ENCODE measurements around the gene FCRLB. TPM values are rescaled to one million over a fixed set of nuclear protein-coding genes. Genes with fewer than 3 reads are reported as not detected.
A peak's percentile ranks its signal among the peaks of the same experiment; 100 is the strongest.

FCRLB gene
- total and polyA plus RNA-seq, 9 of the 15 experiments (the other 6 are each of a cell fraction or from before 2014, with no cell fraction given) = 0.20 to 4.6 (median 1.3) TPM

DNA sequence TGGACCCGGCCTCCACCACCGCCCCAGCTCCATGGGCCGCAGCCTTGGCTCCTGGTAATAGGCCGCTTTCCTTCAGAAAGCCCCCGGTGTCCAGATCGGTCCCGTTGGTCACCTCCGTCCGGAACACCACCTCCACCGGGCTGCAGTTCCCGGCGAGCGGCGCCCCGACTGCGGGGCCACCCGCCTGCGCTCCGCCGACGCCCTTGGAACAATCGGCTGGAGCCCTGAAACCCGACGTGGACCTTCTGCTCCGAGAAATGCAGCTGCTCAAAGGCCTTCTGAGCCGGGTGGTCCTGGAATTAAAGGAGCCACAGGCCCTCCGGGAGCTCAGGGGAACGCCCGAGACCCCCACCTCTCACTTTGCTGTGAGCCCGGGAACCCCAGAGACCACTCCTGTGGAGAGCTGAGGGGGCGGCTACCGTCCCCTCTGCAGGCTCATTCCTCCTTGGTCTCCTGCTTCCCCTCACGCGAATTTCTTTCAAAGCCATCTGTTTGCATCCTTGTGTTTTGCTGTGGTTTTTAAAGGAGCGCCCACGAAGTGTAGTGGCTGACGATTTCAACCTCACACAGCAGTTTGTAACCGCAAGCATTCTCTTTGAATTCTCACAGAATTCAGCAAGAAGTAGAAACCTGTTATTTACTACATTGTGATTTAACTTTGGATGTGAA is 6.0 kb downstream of the FCRLB start (continued):
- TF ChIP-seq CREB3L1 (IDR thresholded peaks at IDR 0.05; ENCODE audit: borderline replicate concordance, low read depth) (peak; percentile 26; the same call in 1 of the 2 replicates), KLF1 (tag; IDR thresholded peaks at IDR 0.05) (peak; percentile 31; the same call in 1 of the 2 replicates), THAP12 (CRISPR knock-in tag; IDR thresholded peaks at IDR 0.05) (no peak), POLR2A (conservative IDR thresholded peaks at IDR 0.05) (peak; percentile 85), MTA2 (IDR thresholded peaks at IDR 0.05; ENCODE audit: low read depth) (no peak), POLR2H (tag; IDR thresholded peaks at IDR 0.05; ENCODE audit: low read depth) (0 out of 2 replicates have a peak, but pooled peaks have one; percentile 64), CGGBP1 (CRISPR knock-in tag; IDR thresholded peaks at IDR 0.05) (no peak), UBTF (IDR thresholded peaks at IDR 0.05; ENCODE audit: borderline replicate concordance in 1 of 2, low read depth in 2 of 2, low read length in 2 of 2) (peak in 1 of 2 experiments; percentile 54; a peak in 2 of 4 replicates), XRCC4 (IDR thresholded peaks at IDR 0.05; ENCODE audit: extremely low read depth, insufficient read depth, insufficient read length) (no peak), HMGN3 (IDR thresholded peaks at IDR 0.05; ENCODE audit: borderline replicate concordance, extremely low read depth, insufficient read length, low read depth, low read length) (peak; percentile 8), MLLT1 (IDR thresholded peaks at IDR 0.05) (peak; percentile 16 to 57; a peak in 3 of 4 replicates), MYC (IDR thresholded peaks at IDR 0.05; ENCODE audit: low read depth, low read length) (no peak), MYC (CRISPR knock-in tag; IDR thresholded peaks at IDR 0.05; ENCODE audit: borderline replicate concordance, low read depth) (0 out of 2 replicates have a peak, but pooled peaks have one; percentile 8), NFIX (CRISPR knock-in tag; IDR thresholded peaks at IDR 0.05; ENCODE audit: low read depth) (no peak), NR1H2 (CRISPR knock-in tag; IDR thresholded peaks at IDR 0.05) (no peak), RB1 (IDR thresholded peaks at IDR 0.05; ENCODE audit: low read depth) (0 out of 2 replicates have a peak, but pooled peaks have one; percentile 6), XRCC5 (IDR thresholded peaks at IDR 0.05; ENCODE audit: low read depth, low read length) (no peak)
- TF ChIP-seq, protein P1, sequence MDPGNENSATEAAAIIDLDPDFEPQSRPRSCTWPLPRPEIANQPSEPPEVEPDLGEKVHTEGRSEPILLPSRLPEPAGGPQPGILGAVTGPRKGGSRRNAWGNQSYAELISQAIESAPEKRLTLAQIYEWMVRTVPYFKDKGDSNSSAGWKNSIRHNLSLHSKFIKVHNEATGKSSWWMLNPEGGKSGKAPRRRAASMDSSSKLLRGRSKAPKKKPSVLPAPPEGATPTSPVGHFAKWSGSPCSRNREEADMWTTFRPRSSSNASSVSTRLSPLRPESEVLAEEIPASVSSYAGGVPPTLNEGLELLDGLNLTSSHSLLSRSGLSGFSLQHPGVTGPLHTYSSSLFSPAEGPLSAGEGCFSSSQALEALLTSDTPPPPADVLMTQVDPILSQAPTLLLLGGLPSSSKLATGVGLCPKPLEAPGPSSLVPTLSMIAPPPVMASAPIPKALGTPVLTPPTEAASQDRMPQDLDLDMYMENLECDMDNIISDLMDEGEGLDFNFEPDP (CRISPR knock-in tag; IDR thresholded peaks at IDR 0.05) = no peak

Measured in K562 (cell line).